Stimulated activated CD4-positive, alpha-beta T cell treated with anti-CD3 and anti-CD28 coated beads, Interleukin-12 subunit alpha, Interleukin-12 subunit beta, amount 100 ng/mL, for 4 hours (primary cell): ENCODE data around the gene CLN3.
A peak's percentile ranks its signal among the peaks of the same experiment; 100 is the strongest.
"Not testable (repeated sequence)": the region's sequence is repeated elsewhere in the genome, so short reads cannot be mapped to it uniquely, and the experiment has no call there.

Experiments used
- DNase-seq: peaks from one replicate; pipeline ENCODE4 v3.0.0-alpha.2; 2020

The CLN3 gene

GRCh38 chr16:28494121-28494851, 2.4 kb upstream of the CLN3 start, which contains the start of gene APOBR:
Gene APOBR, plus strand, starts transcription at chr16:28494643. Its CDS starts 39 bp downstream, at chr16:28494682.
- peak; percentile 69 for DNase-seq

- DNase-seq: no peak
Measured at GRCh38 chr16:28492511-28492910, 637 bp upstream of the CLN3 start.

GRCh38 chr16:28491230-28491969, 474 bp downstream of the CLN3 start:
- DNase-seq: peak; percentile 24

- no peak for DNase-seq
Measured at GRCh38 chr16:28486266-28486665, 5.6 kb downstream of the CLN3 start.

GRCh38 chr16:28483361-28483760, 8.5 kb downstream of the CLN3 start:
- not testable (repeated sequence) for DNase-seq

GRCh38 chr16:28482026-28482425, 9.8 kb downstream of the CLN3 start:
- DNase-seq: no peak

GRCh38 chr16:28478506-28479180, 13.2 kb downstream of the CLN3 start:
- DNase-seq: no peak

- no peak for DNase-seq
Measured at GRCh38 chr16:28477311-28477920, 14.5 kb downstream of the CLN3 start.

- DNase-seq: no peak
Measured at GRCh38 chr16:28475221-28475620, 16.7 kb downstream of the CLN3 start.

GRCh38 chr16:28473714-28474265, 18.1 kb downstream of the CLN3 start:
- DNase-seq: no peak

GRCh38 chr16:28447081-28447480, 44.8 kb downstream of the CLN3 start:
- DNase-seq: not testable (repeated sequence)

GRCh38 chr16:28446388-28446787, 45.5 kb downstream of the CLN3 start:
- not testable (repeated sequence) for DNase-seq

- DNase-seq: not testable (repeated sequence)
Measured at GRCh38 chr16:28443943-28444342, 47.9 kb downstream of the CLN3 start.

GRCh38 chr16:28438899-28439298, 53.0 kb downstream of the CLN3 start:
- not testable (repeated sequence) for DNase-seq

- not testable (repeated sequence) for DNase-seq
Measured at GRCh38 chr16:28435340-28435739, 56.5 kb downstream of the CLN3 start.
